Muscle of leg (tissue), 11 donors: ENCODE data around the gene OR5K1. TPM values are rescaled to one million over a fixed set of nuclear protein-coding genes. Genes with fewer than 3 reads are reported as not detected.
A peak's percentile ranks its signal among the peaks of the same experiment; 100 is the strongest.

Source experiments
- DNase-seq: peaks from one replicate; pipeline ENCODE4 v3.0.0; 2013
- H3K27ac ChIP-seq: one replicate; pipeline ENCODE4 v1.5.1; 2013; ENCODE audit warnings: mild to moderate bottlenecking, low read length, control low read depth
- H3K27me3 ChIP-seq: one replicate; pipeline ENCODE4 v1.6.1; 2013; ENCODE audit warnings: low read length; ENCODE audit not compliant: control insufficient read depth, insufficient read depth
- H3K36me3 ChIP-seq: one replicate; pipeline ENCODE4 v1.6.1; 2013; ENCODE audit warnings: low read length; ENCODE audit not compliant: control insufficient read depth, insufficient read depth
- H3K4me1 ChIP-seq: one replicate; pipeline ENCODE4 v1.6.1; 2013; ENCODE audit warnings: low read length; ENCODE audit not compliant: control insufficient read depth, insufficient read depth
- H3K4me3 ChIP-seq: one replicate; pipeline ENCODE4 v1.5.1; 2013; ENCODE audit warnings: low read length, control low read depth
- H3K9me3 ChIP-seq: replicated peaks from 2 replicates; pipeline ENCODE4 v1.6.1; 2013; ENCODE audit warnings: low read depth, low read length; ENCODE audit not compliant: control insufficient read depth
- WGBS: methylation state at CpG from one replicate; pipeline ENCODE4 v1.1.5; 2013; ENCODE audit warnings: missing lambda C conversion rate; ENCODE audit not compliant: insufficient coverage; 5-methylcytosine and 5-hydroxymethylcytosine counted together
- polyA plus RNA-seq, 8 donors: library from polyadenylated mRNA; unstranded; fragments of 120-200 nt; gene quantifications; one replicate each; pipeline versions ENCODE4 v1.2.1 to v1.2.3, GENCODE V29; 2013; ENCODE audit warnings: inconsistent platforms in 1 of 8, low replicate concordance in 1 of 8; ENCODE audit not compliant: insufficient read length in 8 of 8, insufficient read depth in 1 of 8
- total RNA-seq: library from RNA; stranded (reverse); fragments of 120-200 nt; gene quantifications from one replicate; pipeline ENCODE4 v1.2.4, GENCODE V29; 2013

The OR5K1 gene
- total and polyA plus RNA-seq, 9 donors, result not detected

- WGBS, result no CpG with 5 or more reads among the region's 4 CpGs
- H3K36me3 ChIP-seq, result peaks cover 6% of the 10 kb centered on the region
- H3K4me1 ChIP-seq, result no peaks in the 10 kb centered on the region
- no peaks in the 10 kb centered on the region for H3K9me3 ChIP-seq
- DNase-seq, result no peak
- no peak overlapping the region for H3K4me3 ChIP-seq
- no peak overlapping the region for H3K27ac ChIP-seq
- H3K27me3 ChIP-seq, result no peaks in the 10 kb centered on the region
Observed at GRCh38 chr3:98513091-98513511, 50.1 kb downstream of the OR5K1 start.

- H3K27ac ChIP-seq, result no peak overlapping the region
- H3K4me3 ChIP-seq, result no peak overlapping the region
- H3K27me3 ChIP-seq, result no peaks in the 10 kb centered on the region
- no peaks in the 10 kb centered on the region for H3K9me3 ChIP-seq
- WGBS, result no CpG with 5 or more reads among the region's 3 CpGs
- no peak for DNase-seq
- H3K36me3 ChIP-seq, result peaks cover 6% of the 10 kb centered on the region
- H3K4me1 ChIP-seq, result no peaks in the 10 kb centered on the region
Observed at GRCh38 chr3:98513736-98514135, 50.7 kb downstream of the OR5K1 start.

- no peak for DNase-seq
- Histone ChIP-seq H3K4me3 (no peak overlapping the region), H3K27me3 (no peaks in the 10 kb centered on the region), H3K36me3 (peaks cover 16% of the 10 kb centered on the region), H3K9me3 (no peaks in the 10 kb centered on the region), H3K4me1 (no peaks in the 10 kb centered on the region), H3K27ac (no peak overlapping the region)
- WGBS, result no CpG with 5 or more reads among the region's 1 CpG
Observed at GRCh38 chr3:98514948-98515347, 51.9 kb downstream of the OR5K1 start.

- DNase-seq, result no peak
- H3K27me3 ChIP-seq, result no peaks in the 10 kb centered on the region
- peaks cover 18% of the 10 kb centered on the region for H3K36me3 ChIP-seq
- no CpG with 5 or more reads among the region's 2 CpGs for WGBS
- no peaks in the 10 kb centered on the region for H3K9me3 ChIP-seq
- no peak overlapping the region for H3K4me3 ChIP-seq
- H3K27ac ChIP-seq, result no peak overlapping the region
- H3K4me1 ChIP-seq, result peaks cover 5% of the 10 kb centered on the region
Observed at GRCh38 chr3:98518816-98519215, 55.8 kb downstream of the OR5K1 start.

GRCh38 chr3:98519351-98519750 is 56.4 kb downstream of the OR5K1 start:
- Histone ChIP-seq H3K27ac (no peak overlapping the region), H3K27me3 (no peaks in the 10 kb centered on the region), H3K4me1 (peaks cover 5% of the 10 kb centered on the region), H3K9me3 (no peaks in the 10 kb centered on the region), H3K4me3 (no peak overlapping the region), H3K36me3 (peaks cover 18% of the 10 kb centered on the region)
- 100% methylated on average over 1 of the region's 1 CpG for WGBS
- no peak for DNase-seq

- Histone ChIP-seq H3K4me1 (peaks cover 5% of the 10 kb centered on the region), H3K9me3 (no peaks in the 10 kb centered on the region), H3K4me3 (peak overlapping the region; percentile 80), H3K27me3 (no peaks in the 10 kb centered on the region), H3K27ac (peak overlapping the region; percentile 98), H3K36me3 (peaks cover 12% of the 10 kb centered on the region)
- WGBS, result 0% methylated on average over 4 of the region's 16 CpGs
- DNase-seq, result peak; percentile 76
Observed at GRCh38 chr3:98521897-98522543, 59.0 kb downstream of the OR5K1 start.

Other genes with a start within 250 kb of the OR5K1 start
- gene OR5H6, start 199.0 kb upstream of the OR5K1 start, total RNA-seq, result not detected
- not detected for gene OR5H6, start 199.0 kb upstream of the OR5K1 start, polyA plus RNA-seq
- not detected for gene OR5H2, start 180.7 kb upstream of the OR5K1 start, total RNA-seq
- not detected for gene OR5H2, start 180.7 kb upstream of the OR5K1 start, polyA plus RNA-seq
- not detected for gene OR5K4, start 109.3 kb upstream of the OR5K1 start, total RNA-seq
- not detected for gene OR5K4, start 109.3 kb upstream of the OR5K1 start, polyA plus RNA-seq
- gene OR5K3, start 72.5 kb upstream of the OR5K1 start, total RNA-seq, result not detected
- gene OR5K3, start 72.5 kb upstream of the OR5K1 start, polyA plus RNA-seq, result not detected
- not detected for gene OR5K2, start 34.5 kb downstream of the OR5K1 start, total RNA-seq
- under 1 TPM in 2 of 8 donors, not detected in 6; 0.10 to 0.18 TPM for gene OR5K2, start 34.5 kb downstream of the OR5K1 start, polyA plus RNA-seq
- 61.3 TPM for gene CLDND1, start 59.7 kb downstream of the OR5K1 start, total RNA-seq
- gene CLDND1, start 59.7 kb downstream of the OR5K1 start, polyA plus RNA-seq, result 10 to 100 TPM; 68.0 to 86.0 (median 77.7) TPM
- gene GPR15, start 68.8 kb downstream of the OR5K1 start, total RNA-seq, result not detected
- under 1 TPM in 1 of 8 donors, not detected in 7; 0.19 TPM for gene GPR15, start 68.8 kb downstream of the OR5K1 start, polyA plus RNA-seq
- 10.8 TPM for gene CPOX, start 130.4 kb downstream of the OR5K1 start, total RNA-seq
- 10 to 100 TPM; 12.8 to 16.0 (median 14.3) TPM for gene CPOX, start 130.4 kb downstream of the OR5K1 start, polyA plus RNA-seq